ENCODE measurements around the gene ZNRF3. TPM values are rescaled to one million over a fixed set of nuclear protein-coding genes. Genes with fewer than 3 reads are reported as not detected.

ZNRF3 gene
- total and polyA plus RNA-seq, 8 donors, result 2.4 to 6.8 (median 3.9) TPM

DNA sequence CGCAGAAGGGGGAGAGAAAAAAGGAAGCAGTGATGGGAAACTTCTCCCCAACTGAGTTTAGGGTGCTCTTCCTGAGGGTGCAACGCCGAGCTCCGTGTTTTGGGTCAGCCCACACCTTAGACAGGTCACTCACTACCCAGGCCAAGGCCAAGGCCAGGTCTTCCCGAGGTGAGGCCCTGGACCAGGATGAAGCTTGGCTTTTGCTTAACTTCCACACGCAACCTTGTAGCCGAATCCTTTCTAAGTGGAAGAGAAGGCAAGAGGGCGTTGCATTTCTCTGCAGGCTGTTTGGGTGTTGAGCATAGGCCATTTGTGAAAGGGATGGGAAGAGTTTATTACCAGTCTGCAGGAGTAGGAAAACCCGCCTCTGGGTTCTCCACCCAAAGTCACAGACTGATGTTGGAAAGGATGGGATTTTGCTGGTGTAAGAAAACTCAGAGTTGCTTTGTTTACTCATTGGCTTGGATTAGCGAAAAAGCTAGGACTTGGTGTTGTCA is 191.0 kb downstream of the ZNRF3 start:
- peak in 1 of 6 donors; percentile 61 for DNase-seq
- H3K36me3 ChIP-seq, result no peaks in the 10 kb centered on the region
- WGBS, 2 donors, result 50 to 53% methylated on average over 10 of the region's 10 CpGs
- TF ChIP-seq, protein P1, sequence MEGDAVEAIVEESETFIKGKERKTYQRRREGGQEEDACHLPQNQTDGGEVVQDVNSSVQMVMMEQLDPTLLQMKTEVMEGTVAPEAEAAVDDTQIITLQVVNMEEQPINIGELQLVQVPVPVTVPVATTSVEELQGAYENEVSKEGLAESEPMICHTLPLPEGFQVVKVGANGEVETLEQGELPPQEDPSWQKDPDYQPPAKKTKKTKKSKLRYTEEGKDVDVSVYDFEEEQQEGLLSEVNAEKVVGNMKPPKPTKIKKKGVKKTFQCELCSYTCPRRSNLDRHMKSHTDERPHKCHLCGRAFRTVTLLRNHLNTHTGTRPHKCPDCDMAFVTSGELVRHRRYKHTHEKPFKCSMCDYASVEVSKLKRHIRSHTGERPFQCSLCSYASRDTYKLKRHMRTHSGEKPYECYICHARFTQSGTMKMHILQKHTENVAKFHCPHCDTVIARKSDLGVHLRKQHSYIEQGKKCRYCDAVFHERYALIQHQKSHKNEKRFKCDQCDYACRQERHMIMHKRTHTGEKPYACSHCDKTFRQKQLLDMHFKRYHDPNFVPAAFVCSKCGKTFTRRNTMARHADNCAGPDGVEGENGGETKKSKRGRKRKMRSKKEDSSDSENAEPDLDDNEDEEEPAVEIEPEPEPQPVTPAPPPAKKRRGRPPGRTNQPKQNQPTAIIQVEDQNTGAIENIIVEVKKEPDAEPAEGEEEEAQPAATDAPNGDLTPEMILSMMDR (IDR thresholded peaks at IDR 0.05), result no peak
- FAIRE-seq, result no peak
- peaks cover 0 to 7% (median 0%) of the 10 kb centered on the region in 3 donors for H3K4me1 ChIP-seq
- no peaks in the 10 kb centered on the region for H3K9me3 ChIP-seq
- H3K27ac ChIP-seq, result no peak overlapping the region
- intact Hi-C loops (cut with DNase I), result no loop called here
- H3K4me3 ChIP-seq, result peak overlapping the region in 3 of 4 donors; percentile 57 to 63 (median 63)
- H3K27me3 ChIP-seq, result no peaks in the 10 kb centered on the region
- no peak for ATAC-seq

DNA sequence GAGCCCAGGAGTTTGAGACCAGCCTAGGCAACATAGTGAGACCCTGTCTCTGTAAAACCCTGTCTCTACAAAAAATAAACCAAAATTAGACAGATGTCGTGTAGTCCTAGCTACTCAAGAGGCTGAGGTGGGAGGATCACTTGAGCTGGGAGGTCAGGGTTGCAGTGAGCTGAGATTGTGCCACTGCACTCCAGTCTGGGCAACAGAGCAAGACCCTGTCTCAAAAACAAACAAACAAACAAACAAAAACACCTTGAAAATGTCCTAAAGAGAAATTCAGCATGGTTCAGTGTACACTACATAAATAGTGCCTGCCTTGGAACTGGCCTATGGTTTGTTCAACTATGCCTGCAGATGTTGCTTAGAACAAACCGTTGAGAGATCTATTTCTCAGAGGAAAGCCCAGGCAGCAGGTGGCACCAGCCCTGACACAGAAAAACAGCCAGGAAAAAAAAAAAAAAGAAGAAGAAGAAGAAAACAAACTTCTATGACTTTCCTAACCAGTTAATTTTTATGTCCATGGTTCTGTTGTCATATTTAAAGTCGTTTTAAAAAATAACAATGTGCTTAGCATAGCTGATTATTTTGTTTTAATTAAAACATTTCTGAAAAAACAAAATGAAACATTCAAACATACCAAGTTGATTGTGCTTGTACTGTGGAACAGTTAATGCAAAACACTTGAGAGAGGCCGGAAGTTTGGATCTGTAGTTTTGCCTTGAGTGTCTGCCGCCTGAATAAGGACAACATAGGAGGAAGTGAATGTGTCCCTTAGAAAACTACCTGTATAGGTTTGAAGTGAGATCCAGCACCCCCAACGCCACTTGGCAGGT is 194.9 kb downstream of the ZNRF3 start:
- Histone ChIP-seq H3K36me3 (no peaks in the 10 kb centered on the region), H3K9me3 (no peaks in the 10 kb centered on the region), H3K27me3 (no peaks in the 10 kb centered on the region), H3K4me3 (no peak overlapping the region), H3K4me1 (peaks cover 0 to 11% (median 0%) of the 10 kb centered on the region in 3 donors), H3K27ac (no peak overlapping the region)
- FAIRE-seq (no peak), DNase-seq (no peak), ATAC-seq (no peak)
- TF ChIP-seq, protein P1 (IDR thresholded peaks at IDR 0.05), result no peak
- intact Hi-C loops (cut with DNase I), result no loop called here
- 74 to 77% methylated on average over 6 of the region's 6 CpGs for WGBS, 2 donors

DNA sequence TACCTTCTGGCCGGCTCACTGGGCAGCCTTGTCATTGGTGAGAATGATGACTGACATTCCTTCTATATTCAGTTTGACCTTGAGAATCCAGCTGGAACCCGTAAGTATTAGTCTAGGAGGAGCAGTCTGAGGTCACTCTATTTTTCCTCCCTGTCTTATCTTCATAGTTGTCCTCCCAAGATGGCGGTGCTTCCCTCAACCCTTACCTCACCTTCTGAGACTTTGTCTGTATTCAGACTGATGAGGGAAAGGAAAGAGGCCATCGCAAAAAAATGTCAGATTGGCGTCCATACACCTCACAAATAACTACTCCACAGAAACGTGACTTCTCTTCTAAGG is 195.5 kb downstream of the ZNRF3 start:
- Histone ChIP-seq H3K27me3 (no peaks in the 10 kb centered on the region), H3K4me3 (no peak overlapping the region), H3K27ac (no peak overlapping the region), H3K36me3 (no peaks in the 10 kb centered on the region), H3K4me1 (peaks cover 0 to 11% (median 0%) of the 10 kb centered on the region in 3 donors), H3K9me3 (no peaks in the 10 kb centered on the region)
- intact Hi-C loops (cut with DNase I), result no loop called here
- TF ChIP-seq, protein P1 (IDR thresholded peaks at IDR 0.05), result no peak
- no peak for DNase-seq
- FAIRE-seq, result no peak
- 62 to 67% methylated on average over 6 of the region's 6 CpGs for WGBS, 2 donors
- no peak for ATAC-seq

DNA sequence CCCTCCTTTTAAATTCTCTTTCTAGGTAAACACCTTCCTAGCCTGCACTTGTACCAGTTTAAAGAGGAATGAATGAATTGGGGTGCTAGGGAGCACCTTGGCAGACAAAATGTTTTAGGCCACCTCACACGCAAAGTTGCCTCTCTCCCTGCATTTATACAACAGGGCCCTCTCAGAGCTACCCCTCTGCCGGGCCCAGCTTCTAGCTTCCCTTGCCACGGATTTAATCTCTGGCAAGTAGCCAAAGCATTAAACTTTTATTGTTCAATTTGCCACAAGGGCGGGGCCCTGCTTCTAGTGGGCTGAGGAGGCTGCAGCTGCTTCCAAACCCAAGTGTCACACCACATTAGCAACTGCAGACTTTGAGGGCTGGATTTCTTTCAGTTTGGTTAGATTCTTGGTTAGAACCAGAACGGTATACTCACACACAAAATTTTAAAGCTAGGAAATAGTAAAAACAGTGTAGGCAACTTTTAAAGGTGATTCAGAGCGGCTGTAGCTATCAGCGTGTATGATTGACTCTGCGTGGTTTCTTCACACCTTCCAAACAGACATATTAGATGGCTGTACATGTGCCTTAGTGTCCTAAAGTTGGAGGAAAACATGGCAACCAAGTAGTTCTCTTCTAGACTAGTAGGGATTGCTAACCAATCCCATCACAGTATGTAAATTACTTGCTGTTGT is 196.0 kb downstream of the ZNRF3 start:
- intact Hi-C loops (cut with DNase I), result no loop called here
- DNase-seq (no peak), FAIRE-seq (no peak), ATAC-seq (no peak)
- TF ChIP-seq, protein P1 (IDR thresholded peaks at IDR 0.05), result no peak
- no peaks in the 10 kb centered on the region for H3K27me3 ChIP-seq
- no peaks in the 10 kb centered on the region for H3K36me3 ChIP-seq
- peaks cover 0 to 11% (median 0%) of the 10 kb centered on the region in 3 donors for H3K4me1 ChIP-seq
- no peak overlapping the region for H3K27ac ChIP-seq
- no peak overlapping the region for H3K4me3 ChIP-seq
- H3K9me3 ChIP-seq, result no peaks in the 10 kb centered on the region
- WGBS, 2 donors, result 69 to 70% methylated on average over 8 of the region's 8 CpGs
